Left ventricle myocardium superior (tissue), 1 donor: ENCODE results near the gene JMJD7. TPM values are rescaled to one million over a fixed set of nuclear protein-coding genes. Genes with fewer than 3 reads are reported as not detected.

Experiments
- microRNA-seq: library from miRNA; unstranded; fragments of <30 nt; microRNA quantifications from one replicate; pipeline ENCODE4 v1.2.0, GENCODE V29; 2020; ENCODE audit warnings: borderline number of aligned reads
- total RNA-seq: library from RNA; stranded (reverse); fragmentation: NEBNext Ultra II Directional; extraction: Animal tissue kit (Norgen Biotek cat#: 25700); gene quantifications from one replicate; pipeline ENCODE4 v1.2.1, GENCODE V29; 2021
- donor health status: DM: no; HTN: yes; CAD: no; lungs with severe emphysema.

The JMJD7 gene
- total RNA-seq, 1 donor from 2014 or later, result 16.7 TPM

Small RNA genes lying within 50 kb of the gene (microRNA-seq; reads per million reads assigned to microRNA genes)
- gene MIR4310, result not detected

Other genes starting within 250 kb of the JMJD7 start
- gene MGA, start 167.7 kb upstream of the JMJD7 start, total RNA-seq, result 28.8 TPM
- 17.0 TPM for gene MAPKBP1, start 53.6 kb upstream of the JMJD7 start, total RNA-seq
- 5.7 TPM for gene PLA2G4B, start 10.8 kb downstream of the JMJD7 start, total RNA-seq
- gene SPTBN5, start 66.0 kb downstream of the JMJD7 start, total RNA-seq, result 3.6 TPM
- gene EHD4, start 144.5 kb downstream of the JMJD7 start, total RNA-seq, result 53.5 TPM
- not detected for gene PLA2G4E, start 192.9 kb downstream of the JMJD7 start, total RNA-seq